Measurements from ENCODE around the gene TRIM54. TPM values are rescaled to one million over a fixed set of nuclear protein-coding genes. Genes with fewer than 3 reads are reported as not detected.
"Not testable (repeated sequence)": the region's sequence is repeated elsewhere in the genome, so short reads cannot be mapped to it uniquely, and the experiment has no call there.

The TRIM54 gene
- total RNA-seq, 1 donor from 2014 or later: 218 TPM

DNA sequence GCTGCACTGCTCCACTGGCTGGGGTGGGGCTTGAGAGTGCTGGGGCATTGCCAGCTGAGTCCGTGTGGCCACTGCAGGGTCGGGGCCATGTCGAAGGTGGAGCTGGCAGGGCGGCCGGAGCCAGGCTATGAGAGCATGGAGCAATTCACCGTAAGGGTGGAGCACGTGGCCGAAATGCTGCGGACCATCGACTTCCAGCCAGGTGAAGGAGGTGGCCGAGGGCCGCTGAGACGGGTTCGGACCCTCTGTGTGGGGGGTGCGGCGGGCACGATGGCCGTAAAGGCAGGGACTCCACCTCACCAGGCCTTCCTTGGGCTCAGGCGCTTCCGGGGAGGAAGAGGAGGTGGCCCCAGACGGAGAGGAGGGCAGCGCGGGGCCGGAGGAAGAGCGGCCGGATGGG, 23.9 kb downstream of the TRIM54 start:
- intact Hi-C loops (cut with DNase I): no loop called here
- DNase-seq (ENCODE audit: low spot score): no peak

DNA sequence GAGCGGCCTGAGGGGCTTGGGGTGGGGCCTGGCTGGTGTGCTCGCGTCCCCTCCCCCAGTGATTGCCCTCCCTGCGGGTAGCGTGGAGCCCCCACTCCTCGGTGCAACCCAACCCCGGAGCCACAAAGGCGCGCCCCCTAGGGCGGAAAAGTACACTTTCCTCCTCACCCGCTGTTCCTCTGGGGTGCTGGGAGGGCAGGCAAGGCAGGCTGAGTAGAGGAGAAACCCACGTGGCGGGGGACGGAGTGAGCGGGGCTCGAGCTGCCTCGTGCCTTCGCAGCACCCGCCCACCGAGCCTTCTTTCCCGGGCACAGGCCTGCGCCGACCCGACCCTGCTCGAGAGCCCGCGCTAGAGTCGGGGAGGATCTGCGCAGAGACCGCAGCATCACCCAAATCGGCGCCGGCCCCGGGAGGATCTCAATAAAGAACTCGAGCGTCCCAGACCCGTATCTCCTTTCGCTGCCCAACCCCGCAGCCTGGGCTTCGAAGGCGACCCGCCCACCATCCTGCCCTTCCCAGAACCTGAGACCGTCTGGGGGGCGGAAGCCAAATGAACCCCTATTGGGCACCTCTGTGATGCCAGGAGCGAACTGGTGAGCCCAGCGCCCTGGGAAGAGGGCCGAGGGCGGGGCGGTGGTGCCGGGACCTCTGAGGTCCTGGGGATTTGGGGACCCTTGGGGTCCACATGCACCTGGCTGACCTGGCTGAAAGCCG, 24.5 kb downstream of the TRIM54 start:
- no peak for DNase-seq (ENCODE audit: low spot score)
- intact Hi-C loops (cut with DNase I): no loop called here

DNA sequence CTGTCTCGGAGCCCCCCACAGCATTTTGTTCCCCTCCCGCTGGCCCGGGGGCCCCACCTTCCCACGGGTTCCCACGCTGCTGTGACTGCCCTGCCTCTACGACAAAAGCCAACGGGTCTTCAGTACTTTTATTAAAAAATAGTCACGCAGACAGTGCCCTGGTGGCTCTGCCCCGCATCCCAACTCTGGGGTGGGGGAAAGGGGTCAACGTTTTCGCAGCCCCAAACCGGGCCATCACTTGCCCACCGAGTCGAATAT, 25.0 kb downstream of the TRIM54 start:
- DNase-seq (ENCODE audit: low spot score): no peak
- intact Hi-C loops (cut with DNase I): no loop called here

DNA sequence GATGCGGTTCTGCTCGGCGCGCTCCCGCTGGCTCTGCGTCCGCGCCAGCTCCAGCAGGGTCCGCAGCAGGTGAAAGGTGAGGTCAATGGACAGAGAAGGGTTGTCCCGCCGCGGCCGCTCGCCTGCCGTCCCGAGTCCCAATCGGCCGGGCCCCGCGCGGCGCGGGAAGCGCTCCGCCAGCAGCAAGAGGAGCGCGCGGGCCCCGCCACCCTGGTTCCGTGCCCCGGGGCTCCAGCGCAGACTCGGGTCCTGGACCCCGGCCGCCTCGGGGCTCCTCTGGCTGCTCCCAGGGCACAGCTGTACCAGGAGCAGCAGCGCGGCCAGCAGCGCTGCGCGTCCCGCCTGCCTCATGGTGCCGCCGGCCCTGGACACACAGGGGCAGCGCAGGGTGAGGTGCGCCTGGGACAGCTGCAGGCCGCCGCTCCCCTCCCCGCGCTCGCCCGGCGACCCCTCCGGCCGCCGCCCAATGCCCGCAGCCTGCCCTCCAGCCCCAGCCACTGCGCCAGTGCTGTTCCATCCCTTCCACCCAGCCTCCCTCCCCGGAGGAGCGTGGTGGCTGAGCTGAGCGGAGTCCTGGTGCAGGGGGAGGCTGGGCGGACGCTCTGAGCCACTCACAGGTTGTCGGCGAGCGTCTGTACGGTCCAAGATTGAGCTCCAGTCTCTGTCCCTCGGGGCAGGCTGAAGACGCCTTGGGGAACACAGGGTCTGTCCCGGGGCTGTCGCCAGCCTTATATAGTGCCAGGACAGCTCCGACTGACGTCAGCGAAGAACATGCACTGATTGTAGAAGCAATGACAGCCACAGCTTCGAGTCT, 25.5 kb downstream of the TRIM54 start:
- DNase-seq (ENCODE audit: low spot score): no peak
- intact Hi-C loops (cut with DNase I): no loop called here

DNA sequence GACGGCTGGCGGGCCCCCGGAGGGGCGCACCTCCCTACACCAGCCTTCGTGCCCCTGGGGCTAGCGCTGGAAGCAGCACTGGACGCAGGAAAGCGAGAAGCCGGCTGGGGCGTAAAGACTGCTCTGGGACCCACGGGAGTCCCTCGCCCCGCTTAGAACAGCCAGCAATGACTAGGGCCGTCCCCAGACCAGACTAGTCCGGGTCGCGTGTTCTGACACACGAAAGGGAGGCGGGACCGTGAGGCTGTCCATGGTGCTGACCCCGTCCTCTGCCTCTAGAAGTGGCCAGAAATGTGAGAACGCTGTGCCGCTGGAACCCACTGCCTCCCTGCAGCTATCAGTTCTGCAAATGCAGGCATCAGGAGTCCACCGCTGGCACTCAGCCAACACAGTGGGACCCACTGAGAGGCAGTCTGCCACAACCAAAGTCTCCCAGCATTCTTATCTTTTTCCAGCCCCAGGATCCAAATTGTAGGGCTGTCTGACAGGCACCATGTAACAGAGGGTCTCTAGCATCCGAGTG, 26.2 kb downstream of the TRIM54 start, which contains the start of gene UCN:
TSS of gene UCN (minus strand) at position 87 of the 523 bp plus-strand sequence. CDS start 550 bp downstream, outside the sequence.
- intact Hi-C loops (cut with DNase I): no loop called here
- no peak for DNase-seq (ENCODE audit: low spot score)

DNA sequence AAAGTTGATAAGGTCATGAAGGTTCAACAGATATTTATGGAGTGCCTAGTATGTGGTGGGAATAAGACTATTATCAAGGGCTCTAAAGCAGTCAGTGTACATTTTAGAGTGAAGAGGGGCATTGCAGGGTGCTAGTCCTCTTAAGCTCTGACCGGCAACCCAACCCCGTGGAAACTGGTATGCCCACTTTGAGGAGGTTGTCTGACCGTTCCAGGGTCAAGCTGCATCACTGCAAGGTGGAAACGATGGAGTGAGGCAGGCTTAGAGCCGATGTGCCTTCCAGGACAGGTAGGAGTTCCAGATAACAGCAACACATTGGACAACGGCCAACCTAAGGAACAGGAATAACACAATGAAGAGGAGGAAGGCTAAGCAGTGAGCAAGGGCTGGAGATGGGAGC, 27.4 kb downstream of the TRIM54 start:
- intact Hi-C loops (cut with DNase I): no loop called here
- DNase-seq (ENCODE audit: low spot score): no peak

DNA sequence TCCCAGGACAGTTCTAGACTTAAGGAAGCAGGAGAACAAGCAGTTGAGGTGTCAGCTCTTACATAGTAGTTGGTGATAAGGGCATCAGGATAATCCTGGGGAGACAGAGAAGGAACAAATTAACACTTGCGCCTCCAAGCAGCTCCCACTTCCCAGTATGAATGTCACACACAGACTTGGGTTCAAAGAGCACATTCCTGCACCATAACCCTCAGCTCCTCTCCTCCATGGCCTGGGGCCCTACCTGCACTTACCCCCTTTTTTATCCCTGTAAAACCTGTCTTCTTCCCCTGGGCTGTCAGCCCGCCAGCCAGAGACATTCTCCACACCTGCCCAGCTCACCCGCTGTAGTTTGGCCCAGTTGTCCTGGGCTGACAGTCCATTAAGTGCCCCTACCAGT, 29.9 kb downstream of the TRIM54 start:
- DNase-seq (ENCODE audit: low spot score): peak; percentile 47
- intact Hi-C loops (cut with DNase I): no loop called here

DNA sequence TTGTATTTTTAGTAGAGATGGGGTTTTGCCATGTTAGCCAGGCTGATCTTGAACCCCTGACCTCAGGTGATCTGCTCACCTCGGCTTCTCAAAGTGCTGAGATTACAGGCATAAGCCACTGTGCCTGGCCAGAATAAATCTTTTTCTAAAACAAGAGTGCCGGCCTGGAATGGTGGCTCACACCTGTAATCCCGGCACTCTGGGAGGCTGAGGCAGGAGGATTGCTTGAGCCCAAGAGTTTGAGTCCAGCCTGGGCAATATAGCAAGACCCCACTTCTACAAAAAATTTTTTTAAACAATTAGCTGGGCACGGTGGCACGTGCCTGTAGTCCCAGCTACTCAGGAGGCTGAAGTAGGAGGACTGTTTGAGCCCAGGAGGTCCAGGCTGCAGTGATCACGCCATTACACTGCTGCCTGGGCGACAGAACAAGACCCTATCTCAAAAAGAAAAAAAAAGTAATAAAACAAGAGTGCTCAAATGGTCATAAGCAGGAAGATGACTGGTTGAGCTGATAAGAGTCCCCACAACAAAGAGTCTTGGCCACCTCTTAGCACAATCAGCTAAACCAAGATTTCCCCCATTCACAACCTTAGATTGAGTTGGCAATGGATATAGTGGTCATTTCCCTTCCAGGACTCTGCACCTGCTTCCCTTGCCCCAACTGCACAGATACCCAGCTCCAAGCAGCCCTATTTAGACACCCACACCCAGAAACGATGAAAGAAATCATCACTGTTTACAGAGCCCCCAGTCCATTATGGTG, 31.8 kb downstream of the TRIM54 start:
- DNase-seq (ENCODE audit: low spot score): no peak
- intact Hi-C loops (cut with DNase I): no loop called here

DNA sequence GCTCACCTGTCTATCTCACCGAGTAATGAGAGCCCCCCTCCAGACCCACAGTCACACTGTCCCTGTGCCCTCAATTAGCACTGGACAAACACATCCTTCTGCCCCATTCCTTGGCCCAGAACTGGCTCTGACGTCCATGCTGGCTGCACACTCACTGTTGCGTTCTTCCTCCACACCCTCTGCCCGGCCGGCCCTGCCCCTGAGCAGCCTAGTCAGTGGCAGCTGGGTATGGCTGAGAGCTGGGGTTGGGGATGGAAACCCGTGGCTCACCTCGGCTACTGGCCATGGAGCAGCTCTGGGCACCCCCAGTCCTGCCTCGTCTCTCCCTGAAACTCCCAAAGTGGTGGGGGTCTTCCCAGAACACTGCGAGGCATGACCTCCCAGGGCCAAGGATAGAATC, 32.5 kb downstream of the TRIM54 start:
- no peak for DNase-seq (ENCODE audit: low spot score)
- intact Hi-C loops (cut with DNase I): no loop called here

DNA sequence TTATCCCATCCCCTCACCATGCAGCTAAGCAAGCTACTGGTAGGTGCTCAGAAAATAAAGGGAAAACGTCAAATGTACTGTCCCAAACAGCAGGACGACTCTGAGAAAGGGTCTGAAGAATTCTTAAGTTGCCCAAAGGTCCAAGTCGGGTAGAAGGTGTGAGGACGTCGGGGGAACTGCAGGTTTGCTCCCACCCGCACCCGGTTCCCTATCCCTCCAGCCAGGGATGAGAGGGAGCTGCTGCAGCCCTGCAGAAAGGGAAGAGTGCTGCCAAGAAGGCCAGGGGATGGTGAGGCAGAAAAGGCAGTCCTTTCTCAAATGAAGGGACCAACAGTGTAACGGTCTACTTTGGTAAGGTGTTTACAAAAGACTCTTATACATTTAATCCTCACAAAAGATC, 32.9 kb downstream of the TRIM54 start:
- intact Hi-C loops (cut with DNase I): no loop called here
- DNase-seq (ENCODE audit: low spot score): no peak

DNA sequence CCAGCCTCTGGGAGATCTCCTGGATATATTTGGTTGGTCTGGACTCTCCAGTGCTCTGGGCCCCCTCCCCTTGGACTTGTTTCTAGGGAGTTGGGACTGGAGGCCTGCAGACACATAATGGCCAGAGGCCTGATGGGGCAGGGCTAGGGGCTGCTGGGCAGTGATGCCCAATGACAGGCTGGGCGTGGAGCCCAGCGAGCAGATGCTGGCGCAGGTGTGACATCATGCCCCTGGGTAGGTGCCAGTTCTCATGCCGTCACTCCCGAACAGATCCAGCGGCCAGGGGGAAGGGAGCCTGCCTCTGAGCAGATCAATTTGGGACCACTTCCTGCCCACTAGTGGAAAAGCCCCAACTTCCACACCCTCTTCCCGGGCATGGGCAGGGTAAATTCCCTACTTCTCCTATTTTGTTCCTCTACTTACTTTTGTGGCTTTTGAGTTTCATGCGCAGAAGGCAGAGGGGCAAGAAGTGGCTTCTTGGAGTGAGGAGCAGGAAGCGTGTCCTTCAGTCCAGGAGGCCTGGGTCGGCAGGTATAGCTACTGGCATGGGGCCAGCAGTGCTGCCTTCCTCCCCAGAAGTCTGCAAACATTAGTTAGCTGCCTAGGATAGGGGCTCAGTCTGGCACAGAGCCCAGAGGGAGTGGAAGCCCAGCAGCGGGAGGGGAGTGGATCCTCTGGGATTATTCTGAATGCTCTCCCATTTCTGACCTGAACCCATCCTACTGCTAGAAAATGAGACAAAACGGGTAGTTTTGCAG, 34.6 kb downstream of the TRIM54 start:
- DNase-seq (ENCODE audit: low spot score): no peak
- intact Hi-C loops (cut with DNase I): no loop called here

DNA sequence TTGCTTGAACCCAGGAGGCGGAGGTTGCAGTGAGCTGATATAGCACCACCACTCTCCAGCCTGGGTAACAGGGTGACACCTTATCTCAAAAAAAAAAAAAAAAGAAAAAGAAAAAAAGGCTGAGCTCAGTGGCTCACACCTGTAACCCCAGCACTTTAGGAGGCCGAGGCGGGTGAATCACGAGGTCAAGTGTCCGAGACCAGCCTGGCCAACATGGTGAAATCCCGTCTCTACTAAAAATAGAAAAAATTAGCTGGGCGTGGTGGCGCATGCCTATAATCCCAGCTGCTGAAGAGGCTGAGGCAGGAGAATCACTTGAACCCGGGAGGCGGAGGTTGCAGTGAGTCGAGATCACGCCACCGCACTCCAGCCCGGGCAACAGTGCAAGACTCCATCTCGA, 37.6 kb downstream of the TRIM54 start:
- intact Hi-C loops (cut with DNase I); DNase-seq (ENCODE audit: low spot score): not testable (repeated sequence)

DNA sequence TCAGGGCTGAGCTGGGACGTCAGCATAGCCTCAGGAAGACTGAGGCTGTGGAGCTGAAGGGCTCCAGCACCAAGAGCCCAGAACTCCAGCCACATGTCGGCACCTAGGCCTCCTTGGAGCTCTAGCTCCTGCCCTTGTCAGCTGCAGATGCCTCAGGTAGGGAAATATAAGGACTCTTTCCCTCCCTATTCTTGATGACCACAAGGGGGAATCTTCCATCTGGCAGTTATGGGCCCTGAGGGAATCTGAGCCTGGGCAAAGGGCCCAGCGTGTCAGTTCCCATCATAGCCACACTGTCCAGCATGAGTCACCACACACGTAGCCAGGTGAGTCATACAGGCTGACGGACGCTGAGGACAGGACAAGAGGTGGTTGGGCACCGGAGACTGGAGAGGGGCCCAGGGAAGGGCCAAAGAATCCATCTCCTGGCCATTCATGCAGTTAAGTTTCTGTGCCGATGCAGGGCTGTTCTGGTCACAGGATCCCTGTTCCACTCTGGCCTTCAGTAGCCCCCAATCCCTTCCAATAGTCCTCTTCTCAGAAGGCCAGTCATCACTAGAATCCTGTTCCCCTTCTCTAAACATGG, 38.8 kb downstream of the TRIM54 start:
- intact Hi-C loops (cut with DNase I): no loop called here
- peak; percentile 84 for DNase-seq (ENCODE audit: low spot score)

DNA sequence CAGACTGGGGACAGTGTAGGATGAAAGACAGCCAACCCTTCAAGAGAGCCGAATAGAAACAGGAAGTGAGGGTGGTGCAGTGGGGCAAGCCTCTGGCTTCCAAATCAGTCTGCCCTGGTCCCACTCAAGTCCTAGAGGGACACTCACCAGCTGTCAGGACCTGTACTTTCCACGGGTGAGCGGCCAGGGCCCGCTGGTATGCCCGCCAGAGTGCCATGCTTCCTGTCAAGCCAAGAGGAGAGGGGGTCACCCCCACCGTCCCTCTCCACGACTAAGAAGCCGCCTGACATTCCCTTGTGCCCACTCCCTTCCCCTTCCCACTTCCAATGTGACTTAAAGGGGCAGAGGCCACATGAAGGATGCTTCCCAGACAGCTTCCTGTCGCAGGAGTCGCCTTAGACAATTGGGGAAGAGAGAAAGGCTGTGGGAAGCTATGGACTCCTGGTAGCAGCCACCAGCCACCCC, 40.1 kb downstream of the TRIM54 start:
- no peak for DNase-seq (ENCODE audit: low spot score)
- intact Hi-C loops (cut with DNase I): loop anchor here (2.0 kb wide), 1 partner anchor 34 kb away; the partner anchor contains the start of gene GTF3C2

DNA sequence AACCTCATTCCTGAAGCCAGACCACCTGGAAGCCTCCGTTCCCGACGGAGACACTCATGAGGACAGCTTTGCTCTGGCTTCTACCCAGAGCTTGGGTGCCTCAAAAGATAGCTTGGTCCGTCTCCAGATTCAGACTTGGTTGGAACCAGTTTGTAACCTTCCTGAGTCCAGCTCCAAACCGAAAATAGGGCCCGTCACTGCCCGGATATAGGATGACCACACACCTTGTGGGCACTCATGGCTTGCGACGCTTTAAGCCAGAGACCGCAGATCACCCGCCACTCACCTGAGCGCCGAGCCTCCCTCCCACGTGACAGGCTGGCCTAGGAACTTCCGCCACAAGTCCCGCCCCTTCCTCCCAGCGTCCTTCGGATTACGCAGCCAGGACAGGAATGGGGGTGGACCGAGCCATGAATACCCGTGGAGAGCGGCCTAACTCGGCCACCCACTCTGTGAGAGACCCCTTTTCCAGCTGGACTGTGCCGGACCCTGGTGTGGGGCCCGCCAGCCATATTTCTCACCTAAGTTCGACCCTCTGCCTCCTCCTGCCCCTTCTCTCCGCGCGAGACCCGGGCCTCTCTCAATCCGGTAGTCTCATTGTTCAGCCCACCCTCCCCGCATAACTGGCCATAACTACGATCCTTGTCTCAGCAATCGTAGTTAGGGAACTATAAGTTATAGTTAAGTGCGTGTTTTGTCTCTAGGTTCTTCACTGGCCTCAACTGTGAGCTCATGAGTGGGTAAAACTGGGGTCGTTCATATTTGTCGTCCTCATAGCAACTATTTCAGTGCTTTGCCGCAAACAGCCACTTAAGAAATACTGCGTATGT, 40.8 kb downstream of the TRIM54 start, which contains the start of gene MPV17:
TSS of gene MPV17 (minus strand) at position 332 of the 830 bp plus-strand sequence. CDS start 580 bp downstream, outside the sequence.
- intact Hi-C loops (cut with DNase I): loop anchor here (1.0 to 2.0 kb wide), 2 partner anchors 34 to 47 kb away; partner anchors contain the start of genes EIF2B4, GTF3C2 and SNX17
- peak; percentile 97 for DNase-seq (ENCODE audit: low spot score)

DNA sequence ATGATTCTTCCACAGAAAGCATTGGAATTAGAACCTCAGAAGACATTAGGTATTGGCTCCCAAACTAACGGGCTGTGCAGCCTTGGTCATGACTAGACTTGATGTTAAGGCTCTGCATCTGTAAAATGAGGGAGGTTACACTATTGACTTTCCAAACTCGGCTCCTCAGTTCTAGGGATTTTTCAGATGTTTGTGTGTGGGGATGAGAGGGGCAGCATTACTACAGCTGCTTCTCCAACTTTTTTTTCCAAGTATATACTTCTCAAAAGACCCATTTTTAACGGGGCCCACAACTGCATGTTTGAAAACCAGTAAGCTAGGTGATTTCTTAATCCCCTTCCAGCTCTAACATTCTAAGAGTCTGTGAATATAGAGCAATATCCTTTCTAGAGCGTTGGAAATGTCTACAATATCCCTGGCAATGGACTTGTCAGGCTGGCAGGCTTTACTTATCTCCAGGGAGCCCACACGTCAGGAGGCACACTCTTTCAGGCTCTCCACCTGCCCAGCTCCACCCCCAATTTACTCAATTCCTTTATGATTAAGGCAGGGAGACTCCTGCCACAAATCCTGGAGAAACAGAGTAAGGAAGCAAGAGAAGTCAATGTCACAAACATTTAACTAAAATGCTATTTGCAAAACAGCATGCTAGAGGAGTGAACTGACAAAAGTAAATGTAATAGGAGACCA, 41.5 kb downstream of the TRIM54 start:
- intact Hi-C loops (cut with DNase I): loop anchor here (1.0 to 2.0 kb wide), 2 partner anchors 33 to 47 kb away; partner anchors contain the start of genes EIF2B4, GTF3C2 and SNX17
- no peak for DNase-seq (ENCODE audit: low spot score)

DNA sequence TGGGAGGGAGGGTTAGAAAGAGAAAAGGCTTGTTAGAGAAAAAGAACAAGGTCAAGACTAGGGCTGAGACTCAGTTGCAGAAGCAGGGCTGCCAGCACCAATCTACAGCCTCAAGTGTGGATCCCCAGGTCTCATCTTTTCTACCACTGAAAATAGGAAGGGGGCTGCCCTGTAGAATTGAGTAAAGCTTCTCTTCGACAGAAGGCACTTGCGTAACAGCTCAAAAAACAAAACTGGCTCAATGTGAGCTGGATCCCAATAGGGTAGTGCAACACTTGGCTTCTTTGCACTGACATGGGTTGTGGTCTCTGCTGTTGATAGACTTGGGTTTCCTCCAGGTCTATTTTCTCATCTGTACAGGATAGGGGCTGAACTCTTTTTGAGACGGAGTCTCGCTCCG, 42.5 kb downstream of the TRIM54 start:
- intact Hi-C loops (cut with DNase I): no loop called here
- DNase-seq (ENCODE audit: low spot score): no peak

All from cardiac septum (tissue), 1 donor.